HepG2 (cell line): Measurements from ENCODE around the gene CDH22. TPM values are rescaled to one million over a fixed set of nuclear protein-coding genes. Genes with fewer than 3 reads are reported as not detected.

Source experiments
- ATAC-seq: fragments of 200-7000 bp; cut with Tn5 transposase; 3 replicates; pipeline ENCODE4 v1.9.1; 2020; ENCODE audit warnings: mild to moderate bottlenecking, moderate library complexity
- BruUV-seq: library from RNA; stranded (reverse); fragments of 400-500 nt; replicated peaks from 2 replicates; lab custom pipeline; 2021; lab: Mats Ljungman, UMichigan
- CTCF ChIA-PET: fragments of 300-600 bp; formaldehyde crosslinking; extraction: SDS; loops from one replicate; lab custom pipeline; 2021; ENCODE audit warnings: low total read pairs, inconsistent platforms, low intra/inter-chr PET ratio; lab: Yijun Ruan, JAX
- POLR2A ChIA-PET: fragments of 350-600 bp; sonication (Branson Sonifier 250); formaldehyde crosslinking; loops from one replicate; lab custom pipeline; 2020; ENCODE audit warnings: antibody characterized with exemption, inconsistent platforms; lab: Yijun Ruan, JAX
- DNase-seq: peaks from one replicate; pipeline ENCODE4 v3.0.0-alpha.2; 2015; ENCODE audit warnings: low spot score
- FAIRE-seq: peaks from 3 replicates; lab custom pipeline; 2011; peaks lifted over from hg19 to GRCh38; lab: Jason Lieb, UNC
- H2AFZ ChIP-seq: one replicate; pipeline ENCODE4 v1.6.1; 2011; ENCODE audit warnings: low read length, inconsistent platforms
- H3K27ac ChIP-seq: fragments of 300-600 bp; 3 replicates; pipeline ENCODE4 v1.8.0; 2011; ENCODE audit warnings: mixed run types, mild to moderate bottlenecking, mixed read lengths, low read length, inconsistent platforms; ENCODE audit not compliant: insufficient read depth; ENCODE audit errors: extremely low read length
- H3K27me3 ChIP-seq, 2 experiments: fragments of 200-600 bp in 1 of 2; 2 replicates in 1 of 2; 3 replicates in 1 of 2; pipeline versions ENCODE4 v1.6.0 to v1.8.0; 2011; ENCODE audit warnings: low read length in 2 of 2, mild to moderate bottlenecking in 2 of 2, moderate library complexity in 2 of 2, inconsistent platforms in 1 of 2; ENCODE audit not compliant: insufficient read depth in 2 of 2, control insufficient read depth in 1 of 2
- H3K36me3 ChIP-seq, 2 experiments: fragments of 200-600 bp in 1 of 2; replicated peaks in 1 of 2; 2 replicates in 1 of 2; 3 replicates in 1 of 2; pipeline versions ENCODE4 v1.5.1 to v1.8.0; 2011; ENCODE audit warnings: low read length in 2 of 2, inconsistent platforms in 1 of 2; ENCODE audit not compliant: insufficient read depth in 2 of 2, control insufficient read depth in 1 of 2
- H3K4me1 ChIP-seq: 2 replicates; pipeline ENCODE4 v1.5.1; 2012; ENCODE audit warnings: low read length, inconsistent platforms; ENCODE audit not compliant: insufficient read depth
- H3K4me2 ChIP-seq: 2 replicates; pipeline ENCODE4 v1.6.0; 2011; ENCODE audit warnings: low read depth, low read length, inconsistent platforms
- H3K4me3 ChIP-seq, 3 experiments: fragments of 200-600 bp in 1 of 3; sonication (generic), shearing (Covaris generic) in 1 of 3; replicated peaks in 1 of 3; 2 replicates each; pipeline ENCODE4 v1.5.1; 2011 to 2016; ENCODE audit warnings: low read length in 3 of 3, inconsistent platforms in 2 of 3, low read depth in 2 of 3, mild to moderate bottlenecking in 2 of 3, control low read depth in 1 of 3, mixed read lengths in 1 of 3; ENCODE audit not compliant: insufficient read depth in 1 of 3
- H3K79me2 ChIP-seq: one replicate; pipeline ENCODE4 v1.6.1; 2011; ENCODE audit warnings: low read length, inconsistent platforms; ENCODE audit not compliant: insufficient read depth
- H3K9ac ChIP-seq: 2 replicates; pipeline ENCODE4 v1.6.0; 2011; ENCODE audit warnings: mild to moderate bottlenecking, low read depth, low read length, inconsistent platforms; ENCODE audit not compliant: insufficient read depth
- H3K9me3 ChIP-seq: 2 replicates; pipeline ENCODE4 v1.5.1; 2012; ENCODE audit warnings: mild to moderate bottlenecking, low read length
- H4K20me1 ChIP-seq: 2 replicates; pipeline ENCODE4 v1.6.0; 2011; ENCODE audit warnings: inconsistent platforms, mild to moderate bottlenecking, low read length, moderate library complexity; ENCODE audit not compliant: insufficient read depth
- CBX5 ChIP-seq: sonication (generic); formaldehyde crosslinking; IDR thresholded peaks from 2 replicates; pipeline ENCODE4 v1.4.0; 2020; ENCODE audit warnings: missing genetic modification reagents, borderline replicate concordance
- FOXA1 ChIP-seq, 2 experiments: fragments of 450-650 bp in 1 of 2; sonication (generic) in 1 of 2; formaldehyde crosslinking in 1 of 2; IDR thresholded peaks; 2 replicates each; pipeline versions ENCODE4 v1.4.0 to v1.6.1; 2016 to 2020; ENCODE audit warnings: missing genetic modification reagents in 1 of 2
- IKZF1 ChIP-seq: fragments of 450-650 bp; IDR thresholded peaks from 2 replicates; pipeline ENCODE4 v1.7.1; 2016
- MNT ChIP-seq: fragments of 450-650 bp; IDR thresholded peaks from 2 replicates; pipeline ENCODE4 v1.6.1; 2016
- RNF2 ChIP-seq: fragments of 450-650 bp; conservative IDR thresholded peaks from 2 replicates; pipeline ENCODE4 v1.6.1; 2016; ENCODE audit warnings: low read depth
- SATB2 ChIP-seq: sonication (generic); formaldehyde crosslinking; IDR thresholded peaks from 2 replicates; pipeline ENCODE4 v1.5.0; 2020; ENCODE audit warnings: missing genetic modification reagents
- ZBTB33 ChIP-seq: sonication (generic); formaldehyde crosslinking; IDR thresholded peaks from 2 replicates; pipeline ENCODE4 v1.4.0; 2020; ENCODE audit warnings: missing genetic modification reagents
- ZSCAN29 ChIP-seq: sonication (generic); formaldehyde crosslinking; conservative IDR thresholded peaks from 2 replicates; pipeline ENCODE4 v1.4.0; 2020; ENCODE audit warnings: mild to moderate bottlenecking, missing genetic modification reagents
- ZXDC ChIP-seq: sonication (generic); formaldehyde crosslinking; IDR thresholded peaks from 2 replicates; pipeline ENCODE4 v1.5.0; 2020; ENCODE audit warnings: mild to moderate bottlenecking, missing genetic modification reagents
- WGBS: methylation state at CpG from one replicate; pipeline ENCODE4 v1.1.6; 2017; ENCODE audit warnings: low lambda C conversion rate; 5-methylcytosine and 5-hydroxymethylcytosine counted together
- in situ Hi-C: cut with HindIII; loops from 2 replicates; pipeline ENCODE4 v1.10.0; 2017; ENCODE audit warnings: low pct_unique_long_range_greater_than_20kb; ENCODE audit not compliant: extremely low pct_ligation_motif_present
- intact Hi-C: fragments of 100-400 bp; cut with micrococcal nuclease; formaldehyde crosslinking; loops from one replicate; pipeline ENCODE4 v1.10.0; 2022; ENCODE audit not compliant: unreplicated experiment
- polyA plus RNA-seq, 8 experiments: library from polyadenylated mRNA; depleted of rRNA in 3 of 8; stranded (reverse) in 7 of 8; unstranded in 1 of 8; fragments of >200 nt; fragmentation: Illumina TruSeq in 4 of 8; extraction: Trizol in 4 of 8; gene quantifications; 2 replicates each; pipeline versions ENCODE4 v1.2.1 to v1.2.3, GENCODE V29; 2011 to 2016; ENCODE audit warnings: low read depth in 4 of 8, missing spikeins in 1 of 8, mixed read lengths in 1 of 8; ENCODE audit not compliant: insufficient read depth in 1 of 8
- total RNA-seq, 5 experiments: library from RNA; depleted of rRNA; stranded (reverse); fragments of >200 nt; fragmentation: Illumina TruSeq; extraction: Trizol; gene quantifications; 2 replicates each; pipeline ENCODE4 v1.2.3, GENCODE V29; 2016; ENCODE audit warnings: low read depth in 1 of 5

Gene CDH22
- total and polyA plus RNA-seq, 2 of the 13 experiments (the other 11 are each of a cell fraction or from before 2014, with no cell fraction given): not detected

GRCh38 chr20:46216770-46217464 is 91.4 kb downstream of the CDH22 start:
- no peaks in the 10 kb centered on the region for H3K9me3 ChIP-seq
- ChIA-PET POLR2A (no interaction called here), CTCF (no interaction called here)
- ATAC-seq (no peak), DNase-seq (no peak), FAIRE-seq (no peak)
- no peak overlapping the region for H3K27ac ChIP-seq
- no peak overlapping the region for H3K4me3 ChIP-seq
- no peak overlapping the region for H2AFZ ChIP-seq
- H3K4me1 ChIP-seq: no peaks in the 10 kb centered on the region
- intact Hi-C loops (no loop called here), in situ Hi-C loops (no loop called here)
- no peak overlapping the region for H3K4me2 ChIP-seq
- H3K79me2 ChIP-seq: no peaks in the 10 kb centered on the region
- no peaks in the 10 kb centered on the region for H3K36me3 ChIP-seq
- BruUV-seq: no TSS peak
- WGBS: 43% methylated on average over 16 of the region's 22 CpGs
- TF ChIP-seq ZBTB33 (0 out of 2 replicates have a peak, but pooled peaks have one; percentile 20), SATB2 (CRISPR knock-in tag) (no peak), FOXA1 (IDR thresholded peaks at IDR 0.05) (peak; percentile 40; the same call in 1 of the 2 replicates), FOXA1 (CRISPR knock-in tag; IDR thresholded peaks at IDR 0.05) (no peak), IKZF1 (peak; percentile 74; the same call in 1 of the 2 replicates), MNT (peak; percentile 96), CBX5 (CRISPR knock-in tag) (no peak), ZSCAN29 (CRISPR knock-in tag) (no peak), RNF2 (no peak), ZXDC (CRISPR knock-in tag) (no peak)
- no peaks in the 10 kb centered on the region for H4K20me1 ChIP-seq
- H3K9ac ChIP-seq: no peak overlapping the region
- H3K27me3 ChIP-seq: peaks cover 1 to 36% of the 10 kb centered on the region in 2 experiments; a peak in 4 of 5 replicates
